GM19043 (cell line): Measurements from ENCODE around the gene ZMAT5.

Source experiments
- ATAC-seq: cut with Tn5 transposase; IDR thresholded peaks from one replicate; pipeline ENCODE4 v1.9.1; 2021; ENCODE audit warnings: low read depth; ENCODE audit not compliant: unreplicated experiment

Gene ZMAT5

DNA sequence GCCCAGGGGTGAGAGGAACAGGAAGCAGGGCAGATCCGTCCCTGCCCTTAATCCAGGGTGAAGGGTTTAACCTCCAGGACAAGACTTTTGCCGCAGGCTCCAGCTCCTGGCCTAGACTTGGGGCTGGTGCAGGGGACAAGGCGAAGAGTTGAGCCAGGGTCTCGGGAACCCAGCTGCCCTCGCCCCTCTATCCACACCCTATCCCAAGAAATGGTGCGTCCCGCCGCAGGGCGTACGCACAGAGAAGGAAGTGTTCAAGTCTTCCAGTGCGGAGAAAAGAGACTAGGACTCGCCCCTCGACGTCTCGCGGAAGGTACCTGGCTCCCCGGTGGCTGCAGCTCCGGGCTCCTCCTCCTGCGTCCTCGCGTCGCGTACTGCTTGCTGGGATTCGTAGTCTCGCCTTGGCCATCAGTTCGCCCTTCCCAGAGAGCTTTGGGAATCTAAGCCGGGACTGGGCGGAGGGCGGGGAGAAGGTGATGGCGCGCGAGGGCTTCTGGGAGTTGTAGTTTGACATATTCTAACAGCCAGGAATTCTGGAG, at the start of gene ZMAT5:
Gene ZMAT5 (minus strand): TSS at position 376 of the 539 bp plus-strand sequence. CDS start 18,463 bp downstream, outside the sequence.
- ATAC-seq, result peak; percentile 89

GRCh38 chr22:29816539-29816938, 49.7 kb upstream of the ZMAT5 start:
- no peak for ATAC-seq

DNA sequence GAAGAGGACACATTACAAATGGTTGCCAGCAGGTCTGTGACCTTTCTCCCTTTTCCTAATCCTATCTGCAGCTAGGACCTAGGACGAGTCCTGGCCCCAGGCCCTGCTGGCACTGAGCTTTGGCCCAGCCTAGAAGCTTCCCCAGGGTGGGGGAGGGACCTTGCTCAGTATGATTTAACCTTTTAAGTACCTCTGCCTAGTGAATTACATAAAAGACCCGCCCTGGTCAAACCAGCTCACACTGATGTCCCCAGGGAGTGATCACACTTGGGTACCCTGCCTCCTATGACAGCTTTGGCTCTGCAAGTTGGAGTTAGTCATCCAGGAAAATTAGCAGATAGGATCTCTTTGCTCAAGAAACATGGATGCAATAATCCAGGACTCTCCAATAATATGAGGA, 49.3 kb upstream of the ZMAT5 start:
- ATAC-seq, result no peak

GRCh38 chr22:29815580-29815979, 48.8 kb upstream of the ZMAT5 start:
- no peak for ATAC-seq

- no peak for ATAC-seq
Observed at GRCh38 chr22:29814003-29814402, 47.2 kb upstream of the ZMAT5 start.

GRCh38 chr22:29813563-29813962, 46.8 kb upstream of the ZMAT5 start:
- no peak for ATAC-seq

DNA sequence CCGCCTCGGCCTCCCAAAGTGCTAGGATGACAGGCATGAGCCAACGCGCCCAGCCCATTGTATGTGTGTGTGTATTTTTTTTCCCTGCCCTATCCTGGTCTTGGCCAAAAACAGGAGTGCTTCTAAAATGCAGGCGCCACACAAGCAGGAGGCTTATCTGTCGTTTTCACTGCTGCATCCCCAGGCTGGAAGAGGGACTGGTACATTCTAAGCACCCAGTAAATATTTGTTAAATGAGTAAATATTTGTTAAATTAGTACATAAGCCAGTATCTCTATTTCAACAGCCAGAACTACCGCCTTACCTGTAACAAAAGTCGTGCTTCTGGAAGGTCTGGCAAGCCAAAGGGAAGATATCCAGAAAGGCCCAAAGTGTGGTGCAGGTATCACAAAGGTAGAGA, 46.3 kb upstream of the ZMAT5 start:
- no peak for ATAC-seq

DNA sequence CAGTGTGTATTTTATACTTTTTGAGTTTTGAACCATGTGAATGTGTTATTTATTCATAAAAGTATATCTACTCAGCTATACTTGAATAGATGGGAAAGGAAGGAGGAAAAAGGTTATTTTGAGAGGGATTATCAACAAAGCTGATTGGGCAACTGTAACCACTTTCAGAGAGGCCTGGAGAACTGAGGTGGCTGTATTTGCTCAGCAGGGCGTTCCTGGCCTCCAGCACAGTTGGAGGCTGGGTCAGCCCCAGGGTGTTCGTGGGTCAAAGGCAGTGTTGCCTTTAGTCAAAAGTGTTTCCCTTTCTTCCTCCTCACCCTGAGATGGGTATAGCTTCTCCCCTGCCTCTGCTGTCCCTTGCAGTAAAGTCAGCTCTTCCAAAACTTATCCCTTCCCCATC, 44.6 kb upstream of the ZMAT5 start:
- no peak for ATAC-seq

- ATAC-seq, result no peak
Observed at GRCh38 chr22:29810216-29810615, 43.4 kb upstream of the ZMAT5 start.

DNA sequence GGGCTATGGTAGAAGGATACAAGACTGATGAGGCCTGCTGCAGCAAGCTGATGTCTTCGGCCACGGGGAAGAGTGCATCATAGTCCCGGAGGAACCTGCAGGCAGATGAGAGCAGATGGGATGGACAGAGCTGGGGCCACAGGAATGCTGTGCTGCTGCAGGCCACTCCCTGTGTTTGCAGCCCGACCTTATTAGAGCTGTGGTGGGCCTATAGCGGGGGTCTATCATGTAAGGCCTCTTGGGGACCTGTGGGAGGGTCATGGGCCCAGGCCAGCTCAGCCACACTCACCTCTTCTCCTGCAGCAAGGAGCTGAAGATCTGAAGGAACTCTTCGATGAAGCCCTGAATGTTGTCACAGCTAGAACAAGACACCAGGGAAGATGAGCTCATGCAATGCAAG, 39.4 kb upstream of the ZMAT5 start:
- no peak for ATAC-seq

DNA sequence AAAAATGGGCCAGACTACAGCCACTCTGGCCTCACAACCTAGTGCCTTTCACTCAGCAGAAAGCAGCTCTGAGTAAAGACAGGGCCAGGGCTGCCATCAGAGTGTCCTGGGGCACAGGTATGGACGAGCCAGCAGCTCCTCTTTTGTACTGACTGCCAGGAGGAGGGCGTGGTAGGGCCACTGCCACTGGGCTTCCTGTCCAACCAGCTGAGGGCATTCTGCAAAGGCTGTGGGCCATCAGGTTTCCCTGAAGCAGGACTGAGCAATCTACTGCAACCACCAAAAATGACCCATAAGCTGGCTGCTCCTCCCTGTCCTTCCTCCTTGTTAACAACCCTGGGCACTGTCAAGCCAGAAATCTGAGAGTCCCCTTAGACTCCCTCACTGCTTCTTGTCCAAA, 38.2 kb upstream of the ZMAT5 start:
- ATAC-seq, result no peak

DNA sequence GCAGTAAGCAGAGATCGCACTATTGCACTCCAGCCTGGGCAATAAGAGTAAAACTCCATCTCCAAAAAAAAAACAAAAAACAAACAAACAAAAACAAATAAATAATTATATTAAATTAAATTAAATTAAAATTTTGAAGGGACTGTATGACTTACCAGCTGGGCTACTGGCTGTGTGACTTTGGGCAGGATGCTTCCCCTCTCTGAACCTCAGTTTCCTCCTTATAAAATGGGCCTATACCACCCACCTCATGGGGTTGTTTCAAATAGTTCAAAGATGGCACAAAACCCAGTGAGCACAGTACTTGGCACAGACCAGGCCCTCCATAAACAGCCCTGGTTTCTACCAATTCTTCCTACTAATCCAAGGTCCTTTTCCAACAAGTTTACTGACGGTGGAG, 36.4 kb upstream of the ZMAT5 start:
- no peak for ATAC-seq

GRCh38 chr22:29801796-29802195, 35.0 kb upstream of the ZMAT5 start:
- no peak for ATAC-seq

- no peak for ATAC-seq
Observed at GRCh38 chr22:29801153-29801552, 34.3 kb upstream of the ZMAT5 start.

GRCh38 chr22:29799217-29799680, 32.4 kb upstream of the ZMAT5 start:
- ATAC-seq, result no peak

DNA sequence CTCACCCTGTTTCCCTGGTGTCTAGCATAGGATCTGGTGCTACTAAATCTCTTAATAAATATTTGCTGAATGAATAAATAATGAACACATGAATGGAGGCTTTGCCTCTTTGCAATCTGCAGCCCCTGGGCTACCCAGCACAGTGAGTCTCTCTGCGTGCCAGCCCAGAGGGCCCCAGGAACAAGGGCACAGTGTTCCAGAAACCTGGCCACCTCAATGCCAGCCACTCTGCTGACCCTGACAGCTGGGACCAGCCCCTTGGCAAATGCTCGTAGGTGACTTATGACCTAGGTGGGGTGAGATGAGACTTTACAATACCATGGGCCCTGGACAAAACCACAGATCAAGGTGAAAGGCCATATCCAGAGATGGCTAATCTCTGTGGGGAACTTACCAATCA, 32.0 kb upstream of the ZMAT5 start:
- ATAC-seq, result no peak

DNA sequence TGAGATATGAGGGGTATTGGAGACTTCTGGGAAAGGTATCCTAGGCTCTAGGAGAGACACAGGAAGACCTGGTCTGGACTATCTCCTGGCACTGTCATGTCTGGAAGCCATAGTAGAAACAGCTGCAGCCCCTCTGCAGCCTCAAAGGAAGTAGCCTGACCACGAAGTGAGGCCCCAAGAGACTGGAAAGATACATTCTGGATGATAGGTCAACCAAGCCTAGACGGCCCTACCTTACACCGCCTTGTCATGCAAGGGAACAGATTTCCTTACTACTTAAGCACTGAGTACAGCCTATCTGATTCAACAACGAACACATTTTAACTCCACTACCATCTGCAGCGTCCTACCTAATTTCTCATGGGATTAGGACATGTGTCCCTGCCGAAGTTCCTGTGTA, 31.5 kb upstream of the ZMAT5 start:
- ATAC-seq, result no peak

- no peak for ATAC-seq
Observed at GRCh38 chr22:29797351-29797750, 30.5 kb upstream of the ZMAT5 start.

DNA sequence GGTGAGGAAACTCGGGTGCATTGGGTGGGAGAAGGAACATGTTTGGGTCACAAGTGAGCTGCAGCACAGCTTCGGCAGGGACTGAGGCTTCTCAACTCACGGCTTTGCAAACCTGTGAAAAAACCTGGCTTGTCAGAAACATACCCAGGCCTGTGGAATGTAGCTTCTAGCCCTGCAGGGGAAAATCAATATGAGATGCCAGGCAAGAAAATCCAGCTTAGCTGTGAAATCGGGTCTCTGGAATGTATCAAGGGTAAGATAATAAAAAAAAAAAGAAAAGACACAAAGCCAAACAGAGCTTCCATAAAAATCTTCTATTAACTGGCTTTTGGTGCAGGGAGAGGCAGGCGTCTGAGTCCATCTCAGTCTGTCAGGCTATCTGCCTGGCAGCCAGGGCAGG, 28.9 kb upstream of the ZMAT5 start:
- no peak for ATAC-seq

DNA sequence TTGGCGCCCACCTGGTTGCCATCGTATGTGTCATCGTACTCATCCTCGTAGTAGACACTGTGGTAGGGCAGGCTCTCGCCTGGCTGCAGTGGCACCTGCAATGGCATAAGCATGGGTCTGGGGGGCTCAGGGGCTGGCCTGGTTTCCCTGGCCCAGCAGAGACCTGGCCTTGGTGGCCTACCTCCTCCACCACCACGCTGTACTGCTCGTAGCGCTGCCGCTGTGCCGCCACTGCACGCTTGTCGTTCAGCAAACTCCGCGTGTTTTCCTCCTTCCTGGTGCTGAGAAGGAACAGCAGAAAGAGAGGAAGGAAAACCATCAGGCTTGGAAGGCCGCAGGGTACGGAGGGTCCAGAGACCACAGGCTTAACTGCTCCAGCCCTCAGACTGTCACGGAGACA, 26.6 kb upstream of the ZMAT5 start:
- ATAC-seq, result no peak

DNA sequence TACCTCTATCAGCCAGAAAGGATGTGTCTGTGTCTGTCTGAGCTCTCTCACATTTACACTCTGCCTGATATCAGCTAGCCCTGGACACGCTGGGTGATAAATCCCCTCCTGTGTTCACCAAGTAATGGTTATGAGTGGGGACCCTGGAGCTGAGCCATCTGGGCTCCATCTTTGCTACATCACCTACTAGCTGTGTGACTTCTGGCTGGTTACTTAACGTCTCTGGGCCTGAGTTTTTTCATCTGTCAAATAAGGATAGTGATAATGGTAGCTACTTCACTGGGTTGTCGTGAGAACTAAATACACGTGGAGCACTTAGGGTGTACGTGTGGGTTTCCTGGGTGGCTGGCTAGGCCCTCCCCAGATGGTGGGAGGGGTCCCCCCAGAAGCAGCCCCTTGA, 23.3 kb upstream of the ZMAT5 start:
- ATAC-seq, result no peak

- no peak for ATAC-seq
Observed at GRCh38 chr22:29788339-29789279, 21.8 kb upstream of the ZMAT5 start.
